ENCODE data around the gene KRT4. TPM values are rescaled to one million over a fixed set of nuclear protein-coding genes. Genes with fewer than 3 reads are reported as not detected.
"Not testable (repeated sequence)": the region's sequence is repeated elsewhere in the genome, so short reads cannot be mapped to it uniquely, and the experiment has no call there.

Gene KRT4
- total RNA-seq, 1 experiment from 2014 or later = not detected

- no peak for DNase-seq (ENCODE audit: low spot score)
Observed at GRCh38 chr12:52807544-52808470, 6.1 kb downstream of the KRT4 start.

GRCh38 chr12:52806821-52807543 lies 6.9 kb downstream of the KRT4 start:
- DNase-seq (ENCODE audit: low spot score) = no peak

GRCh38 chr12:52806169-52806811 lies 7.6 kb downstream of the KRT4 start:
- DNase-seq (ENCODE audit: low spot score) = no peak

GRCh38 chr12:52805739-52806138 lies 8.2 kb downstream of the KRT4 start:
- DNase-seq (ENCODE audit: low spot score) = no peak

GRCh38 chr12:52805000-52805399 lies 8.9 kb downstream of the KRT4 start:
- DNase-seq (ENCODE audit: low spot score) = no peak

GRCh38 chr12:52802442-52802841 lies 11.5 kb downstream of the KRT4 start:
- DNase-seq (ENCODE audit: low spot score) = no peak

- DNase-seq (ENCODE audit: low spot score) = no peak
Observed at GRCh38 chr12:52801773-52802172, 12.1 kb downstream of the KRT4 start.

GRCh38 chr12:52800259-52800917 lies 13.5 kb downstream of the KRT4 start:
- no peak for DNase-seq (ENCODE audit: low spot score)

GRCh38 chr12:52799505-52800211 lies 14.3 kb downstream of the KRT4 start:
- DNase-seq (ENCODE audit: low spot score) = no peak

GRCh38 chr12:52798671-52799504 lies 15.0 kb downstream of the KRT4 start:
- no peak for DNase-seq (ENCODE audit: low spot score)

GRCh38 chr12:52798003-52798670 lies 15.8 kb downstream of the KRT4 start:
- no peak for DNase-seq (ENCODE audit: low spot score)

GRCh38 chr12:52797529-52797894 lies 16.4 kb downstream of the KRT4 start:
- no peak for DNase-seq (ENCODE audit: low spot score)

GRCh38 chr12:52796839-52797528 lies 16.9 kb downstream of the KRT4 start:
- DNase-seq (ENCODE audit: low spot score) = no peak

GRCh38 chr12:52796429-52796794 lies 17.5 kb downstream of the KRT4 start:
- no peak for DNase-seq (ENCODE audit: low spot score)

GRCh38 chr12:52795694-52796428 lies 18.1 kb downstream of the KRT4 start, which contains the start of gene KRT3:
KRT3 (minus strand) TSS chr12:52796117; CDS start chr12:52796042, 75 bp downstream.
- DNase-seq (ENCODE audit: low spot score) = no peak

GRCh38 chr12:52795332-52795674 lies 18.6 kb downstream of the KRT4 start:
- not testable (repeated sequence) for DNase-seq (ENCODE audit: low spot score)

- DNase-seq (ENCODE audit: low spot score) = no peak
Observed at GRCh38 chr12:52794479-52795331, 19.2 kb downstream of the KRT4 start.

Data from H4 (cell line).